ENCODE measurements around the gene MAFG. TPM values are rescaled to one million over a fixed set of nuclear protein-coding genes. Genes with fewer than 3 reads are reported as not detected.
A peak's percentile ranks its signal among the peaks of the same experiment; 100 is the strongest.

The MAFG gene
- total and polyA plus RNA-seq, 9 of the 15 experiments (the other 6 are each of a cell fraction or from before 2014, with no cell fraction given): 1.1 to 58.1 (median 24.9) TPM

GRCh38 chr17:81902023-81902652 is 25.4 kb downstream of the MAFG start, which contains the start of gene NPB (continued):
- TF ChIP-seq ARID3A (IDR thresholded peaks at IDR 0.05; ENCODE audit: borderline replicate concordance, low read depth, low read length) (no peak), MEF2D (tag; conservative IDR thresholded peaks at IDR 0.05; ENCODE audit: low read depth) (no peak), TAF9B (IDR thresholded peaks at IDR 0.05; ENCODE audit: partially characterized antibody) (no peak), SOX6 (IDR thresholded peaks at IDR 0.05) (no peak), MAFK (IDR thresholded peaks at IDR 0.05; ENCODE audit: low read length) (no peak), CBX5 (IDR thresholded peaks at IDR 0.05; ENCODE audit: borderline replicate concordance, low read depth) (no peak), REST (IDR thresholded peaks at IDR 0.05; ENCODE audit: borderline replicate concordance) (no peak), REST (CRISPR knock-in tag; IDR thresholded peaks at IDR 0.05; ENCODE audit: low read depth) (0 out of 2 replicates have a peak, but pooled peaks have one; percentile 41), ETV6 (IDR thresholded peaks at IDR 0.05; ENCODE audit: borderline replicate concordance in 1 of 2, low read depth in 2 of 2, low read length in 1 of 2) (no peak), ETV6 (CRISPR knock-in tag; IDR thresholded peaks at IDR 0.05; ENCODE audit: borderline replicate concordance) (no peak), ELK3 (CRISPR knock-in tag; IDR thresholded peaks at IDR 0.05) (no peak), HCFC1 (IDR thresholded peaks at IDR 0.05; ENCODE audit: low read depth, low read length) (no peak), POLR2G (IDR thresholded peaks at IDR 0.05; ENCODE audit: low read depth, low read length) (peak; percentile 78), THRB (CRISPR knock-in tag; conservative IDR thresholded peaks at IDR 0.05) (no peak), KDM5B (IDR thresholded peaks at IDR 0.05; ENCODE audit: insufficient replicate concordance, low read depth, low read length) (peak; percentile 8), ZNF780A (CRISPR knock-in tag; IDR thresholded peaks at IDR 0.05) (peak; percentile 67; the same call in 1 of the 2 replicates)
